ENCODE measurements around the gene HOXA7.
A peak's percentile ranks its signal among the peaks of the same experiment; 100 is the strongest.

The HOXA7 gene

DNA sequence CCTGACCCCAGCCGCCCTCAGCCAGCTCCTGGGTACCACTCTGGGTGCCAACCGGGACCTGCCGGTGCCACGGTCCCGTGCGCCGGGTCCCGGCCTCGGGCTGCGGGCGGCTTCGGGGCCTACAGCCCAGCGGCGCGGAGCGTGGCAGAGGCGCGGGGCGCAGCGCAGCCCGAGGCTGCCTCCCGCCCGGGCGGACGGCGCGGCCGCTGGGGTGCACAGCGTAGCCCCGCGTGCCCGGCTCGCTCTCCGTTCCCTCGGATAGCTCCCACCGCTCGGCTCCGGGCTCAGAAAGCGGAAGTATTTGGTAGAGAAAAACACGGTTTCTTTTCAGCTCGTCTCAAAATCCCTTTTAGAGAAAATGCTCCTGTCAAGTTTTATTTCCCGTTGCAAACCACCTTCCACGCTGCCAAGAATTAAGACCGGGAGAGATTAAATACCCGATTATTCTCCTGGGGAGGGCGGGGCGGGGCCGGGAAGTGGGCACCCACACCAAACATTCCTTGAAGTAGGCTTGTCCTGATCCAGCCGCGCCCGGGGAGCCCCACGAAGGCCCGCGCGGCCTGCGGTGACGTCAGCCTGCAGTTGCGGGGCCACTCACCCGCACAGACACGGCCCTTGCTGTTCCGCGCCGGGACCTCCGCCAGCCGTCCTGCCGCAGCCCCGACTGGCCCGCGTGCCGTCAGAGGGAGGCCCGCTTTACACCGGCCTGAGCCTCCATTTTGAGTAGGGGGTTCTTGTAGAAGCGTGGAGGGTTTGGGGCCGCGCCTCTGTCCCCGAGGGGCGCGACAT is 36.3 kb upstream of the HOXA7 start:
- TF ChIP-seq, protein P1, sequence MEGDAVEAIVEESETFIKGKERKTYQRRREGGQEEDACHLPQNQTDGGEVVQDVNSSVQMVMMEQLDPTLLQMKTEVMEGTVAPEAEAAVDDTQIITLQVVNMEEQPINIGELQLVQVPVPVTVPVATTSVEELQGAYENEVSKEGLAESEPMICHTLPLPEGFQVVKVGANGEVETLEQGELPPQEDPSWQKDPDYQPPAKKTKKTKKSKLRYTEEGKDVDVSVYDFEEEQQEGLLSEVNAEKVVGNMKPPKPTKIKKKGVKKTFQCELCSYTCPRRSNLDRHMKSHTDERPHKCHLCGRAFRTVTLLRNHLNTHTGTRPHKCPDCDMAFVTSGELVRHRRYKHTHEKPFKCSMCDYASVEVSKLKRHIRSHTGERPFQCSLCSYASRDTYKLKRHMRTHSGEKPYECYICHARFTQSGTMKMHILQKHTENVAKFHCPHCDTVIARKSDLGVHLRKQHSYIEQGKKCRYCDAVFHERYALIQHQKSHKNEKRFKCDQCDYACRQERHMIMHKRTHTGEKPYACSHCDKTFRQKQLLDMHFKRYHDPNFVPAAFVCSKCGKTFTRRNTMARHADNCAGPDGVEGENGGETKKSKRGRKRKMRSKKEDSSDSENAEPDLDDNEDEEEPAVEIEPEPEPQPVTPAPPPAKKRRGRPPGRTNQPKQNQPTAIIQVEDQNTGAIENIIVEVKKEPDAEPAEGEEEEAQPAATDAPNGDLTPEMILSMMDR (IDR thresholded peaks at IDR 0.05; ENCODE audit: low read depth, low read length): no peak
- peak overlapping the region; percentile 31; the same call in 1 of the 2 replicates for H3K4me3 ChIP-seq (ENCODE audit: low read depth, low read length)

DNA sequence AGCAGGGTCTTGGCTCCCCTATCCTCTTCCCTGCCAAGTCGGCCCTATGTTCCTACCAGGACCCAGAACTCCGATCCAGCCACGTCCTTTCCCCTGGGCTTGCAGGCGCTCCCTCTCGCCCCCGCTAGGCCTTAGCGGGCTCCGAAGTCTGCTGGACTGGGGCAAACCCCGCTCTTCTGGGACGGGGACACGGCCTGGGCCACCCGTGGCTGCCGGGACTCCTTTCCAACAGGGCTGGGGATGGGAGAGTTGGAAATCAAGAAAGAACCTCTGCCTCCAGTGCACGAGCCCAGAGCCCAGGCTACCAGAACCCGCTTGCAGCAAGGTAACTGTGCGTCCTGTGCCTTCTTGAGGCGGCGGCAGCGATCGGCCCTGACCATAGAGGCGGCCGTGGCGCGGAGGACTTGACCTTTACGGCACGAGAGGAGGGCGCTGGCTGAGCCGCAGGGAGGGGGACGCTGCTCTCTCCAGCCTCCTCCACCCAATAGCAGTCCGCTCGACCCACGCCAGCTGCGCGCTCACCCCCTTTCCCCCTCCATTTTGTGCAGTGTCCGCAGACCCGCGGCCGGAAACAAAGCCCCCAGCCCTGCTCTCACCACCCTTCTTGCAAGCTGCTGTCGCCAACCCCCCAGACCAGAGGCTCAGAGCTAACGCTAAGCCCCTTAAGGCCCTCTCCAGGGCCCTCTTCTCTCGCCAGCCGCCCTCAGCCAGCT is 35.5 kb upstream of the HOXA7 start:
- no peak overlapping the region for H3K4me3 ChIP-seq (ENCODE audit: low read depth, low read length)
- TF ChIP-seq, protein P1 (IDR thresholded peaks at IDR 0.05; ENCODE audit: low read depth, low read length): no peak

DNA sequence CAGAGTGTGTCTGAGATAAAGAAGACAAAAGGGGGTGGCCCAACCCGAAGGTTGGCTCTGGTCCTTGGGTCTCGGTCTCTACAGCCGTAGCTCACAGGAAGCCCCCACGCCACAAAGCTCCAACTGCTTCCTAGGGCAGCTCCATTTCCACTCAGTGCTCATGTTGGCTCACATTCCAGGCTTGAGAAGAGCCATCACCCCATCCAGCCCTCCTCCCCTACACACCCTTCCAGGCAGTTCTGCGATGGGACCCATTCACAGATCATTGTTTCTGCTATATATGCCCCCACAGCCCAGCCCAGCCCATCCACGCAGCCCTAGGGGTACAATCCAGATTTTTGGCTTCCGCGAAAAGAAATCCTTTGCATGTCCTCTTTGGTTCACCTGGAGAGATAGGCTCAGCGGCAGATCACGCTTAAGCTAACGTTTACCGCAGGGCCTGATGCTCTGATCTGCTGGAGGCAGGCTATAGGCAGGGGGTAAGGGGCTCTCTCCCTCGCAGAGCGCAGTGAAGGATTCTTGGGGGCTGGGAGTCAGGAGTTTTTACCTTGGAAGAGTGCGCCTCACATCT is 34.8 kb upstream of the HOXA7 start:
- TF ChIP-seq, protein P1 (IDR thresholded peaks at IDR 0.05; ENCODE audit: low read depth, low read length): no peak
- no peak overlapping the region for H3K4me3 ChIP-seq (ENCODE audit: low read depth, low read length)

DNA sequence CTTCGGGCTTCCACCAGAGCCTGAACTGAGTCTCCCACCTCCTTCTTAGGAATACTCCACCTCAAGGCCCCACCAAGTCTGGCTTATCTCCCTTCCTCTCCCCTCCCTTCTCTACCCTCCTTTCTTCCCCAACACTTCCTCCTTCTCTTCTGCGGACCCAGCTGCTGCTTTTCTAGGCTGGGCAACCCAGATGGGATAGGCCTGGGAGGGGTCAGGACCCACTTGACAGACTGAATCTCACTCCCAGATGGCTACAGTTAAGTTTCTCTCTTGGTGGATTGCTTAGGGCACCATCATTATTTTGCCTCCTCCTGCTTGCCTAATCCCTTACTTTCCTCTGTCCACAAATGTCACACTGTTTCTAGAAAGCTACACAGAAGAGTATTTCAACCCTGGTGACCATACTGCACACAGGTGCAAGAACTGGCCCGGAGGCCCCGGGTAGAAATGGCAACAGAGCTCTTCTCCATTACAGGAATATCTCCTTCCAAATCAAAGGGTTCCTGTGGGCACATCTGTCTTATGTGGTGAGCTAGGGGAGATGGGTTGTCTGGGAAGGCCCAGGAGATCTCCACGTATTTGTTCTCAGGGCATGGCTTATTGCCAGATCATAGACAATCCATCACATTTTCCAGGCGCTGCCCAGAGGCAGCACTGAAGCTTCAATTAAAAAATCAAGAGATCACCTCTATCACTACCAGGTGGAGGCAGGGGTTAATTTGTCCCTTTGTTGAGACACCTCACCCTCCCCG is 33.7 kb upstream of the HOXA7 start:
- TF ChIP-seq, protein P1 (IDR thresholded peaks at IDR 0.05; ENCODE audit: low read depth, low read length): no peak
- no peak overlapping the region for H3K4me3 ChIP-seq (ENCODE audit: low read depth, low read length)

DNA sequence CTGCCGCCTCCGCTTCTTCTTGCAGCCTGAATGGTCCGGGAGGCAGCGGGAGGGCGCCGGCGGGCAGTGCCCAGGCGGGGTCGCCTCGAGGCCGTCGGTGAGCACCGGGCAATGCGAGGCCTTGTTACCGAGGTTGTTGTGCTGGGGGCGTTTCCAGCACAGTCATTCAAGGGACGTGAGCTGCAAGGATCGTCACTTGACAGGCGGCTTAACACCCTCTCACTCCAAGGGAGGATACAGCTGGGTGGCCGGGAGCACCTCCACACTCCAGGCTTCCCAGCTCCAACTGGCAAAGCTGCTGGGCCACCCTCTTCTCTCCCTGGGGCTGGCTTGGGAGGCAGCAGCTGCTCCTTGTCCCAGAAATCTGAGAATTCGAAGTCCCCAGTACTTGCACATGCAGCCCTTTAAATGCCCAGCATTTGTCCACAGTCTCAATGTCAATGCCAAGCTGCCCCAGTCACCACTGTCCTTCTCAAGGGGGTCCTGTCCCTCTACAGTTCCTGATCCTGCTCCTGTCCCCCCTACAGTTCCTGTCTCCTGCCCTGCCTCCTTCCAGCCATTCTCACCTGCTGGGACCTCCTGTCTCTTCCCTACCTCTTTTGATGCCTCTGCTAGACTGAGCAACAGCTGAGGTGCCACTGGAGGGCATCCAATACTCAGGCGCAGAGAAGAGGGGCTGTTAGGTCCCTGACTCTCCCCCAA is 33.0 kb upstream of the HOXA7 start:
- TF ChIP-seq, protein P1 (IDR thresholded peaks at IDR 0.05; ENCODE audit: low read depth, low read length): no peak
- no peak overlapping the region for H3K4me3 ChIP-seq (ENCODE audit: low read depth, low read length)

DNA sequence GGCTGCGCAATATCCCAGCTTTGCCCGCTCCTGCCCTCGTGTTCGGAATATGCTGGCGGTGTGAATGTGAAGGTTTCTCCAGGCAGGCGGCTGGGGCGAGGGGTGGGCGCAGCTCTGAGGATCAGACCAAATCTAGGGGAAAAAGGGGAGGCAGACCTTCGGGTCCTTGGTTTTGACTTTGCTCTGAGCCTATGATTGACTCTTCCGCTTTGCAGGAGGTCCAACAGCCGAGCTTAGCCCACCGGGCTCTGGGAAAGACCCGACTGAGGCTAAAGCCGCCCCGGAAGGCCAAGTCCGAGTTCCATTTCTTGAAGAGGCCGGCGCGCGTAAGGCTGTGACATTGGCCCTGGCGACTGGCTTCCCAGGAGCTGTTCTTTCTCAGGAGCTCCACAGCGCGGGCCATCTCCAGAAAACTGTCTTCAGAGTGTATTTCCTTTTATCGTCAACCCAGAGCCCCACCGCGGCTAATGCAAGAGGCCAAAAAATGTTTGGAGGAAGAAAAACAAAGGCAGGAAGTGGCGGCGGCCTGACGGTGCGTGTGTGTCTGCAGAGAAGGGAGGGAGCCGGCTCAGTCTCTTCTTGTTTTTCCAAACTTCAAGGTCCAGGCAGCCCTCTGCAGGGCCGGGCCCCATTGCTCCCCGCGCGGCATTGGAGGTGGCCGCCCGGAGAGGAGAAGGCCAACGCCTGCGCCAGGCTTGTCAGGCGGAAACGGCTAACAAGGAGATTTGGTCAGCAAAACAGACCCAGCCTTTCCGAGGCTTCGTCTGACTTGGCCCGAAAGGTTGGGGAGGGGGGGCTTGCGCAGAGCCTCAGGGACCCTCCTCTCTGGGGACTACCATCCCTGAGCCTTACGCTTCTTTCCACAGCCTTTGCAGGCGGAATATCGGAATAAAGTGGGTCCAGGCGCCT is 32.2 kb upstream of the HOXA7 start:
- H3K4me3 ChIP-seq (ENCODE audit: low read depth, low read length): no peak overlapping the region
- TF ChIP-seq, protein P1 (IDR thresholded peaks at IDR 0.05; ENCODE audit: low read depth, low read length): no peak

Data from WI38 (cell line).